Measurements from ENCODE around the gene RBMS3. TPM values are rescaled to one million over a fixed set of nuclear protein-coding genes. Genes with fewer than 3 reads are reported as not detected.

RBMS3 gene
- total RNA-seq, 1 donor from 2014 or later, result 58.5 TPM

DNA sequence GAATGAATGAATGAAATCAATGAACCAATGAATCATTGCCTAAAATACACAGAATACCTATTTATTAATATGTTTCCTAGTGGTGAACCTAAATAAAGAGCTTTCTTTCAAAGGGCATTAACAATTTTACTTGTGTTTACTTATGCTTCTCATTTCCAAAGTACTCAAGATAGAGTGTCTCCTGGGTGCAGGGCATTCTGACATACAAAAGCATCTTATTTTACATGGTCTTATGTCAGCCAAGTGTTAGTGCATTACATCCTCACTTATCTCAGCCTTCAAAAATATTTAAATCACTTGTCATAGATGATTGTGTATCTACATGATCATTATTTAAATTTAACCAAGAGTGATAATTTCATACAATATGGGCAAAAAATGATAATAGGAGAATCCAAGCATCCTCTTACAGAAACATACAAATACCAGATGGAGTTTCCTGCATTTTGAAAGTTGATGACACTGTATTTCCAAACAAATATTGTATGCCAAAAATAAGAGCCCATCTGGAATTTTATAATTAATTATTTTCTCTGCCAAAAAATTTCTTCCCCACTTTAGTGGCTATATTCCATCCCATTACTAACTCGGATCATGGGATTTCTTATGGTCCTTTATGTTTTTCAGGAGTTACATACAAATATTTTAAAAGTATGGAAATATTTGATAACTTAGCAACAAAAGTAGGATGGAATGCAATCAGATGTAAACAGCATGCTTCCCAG lies 279.0 kb downstream of the RBMS3 start:
- ATAC-seq, result no peak
- H3K4me1 ChIP-seq, result peaks cover 10% of the 10 kb centered on the region
- no peaks in the 10 kb centered on the region for H3K36me3 ChIP-seq
- no peak for DNase-seq
- TF ChIP-seq, protein P1, sequence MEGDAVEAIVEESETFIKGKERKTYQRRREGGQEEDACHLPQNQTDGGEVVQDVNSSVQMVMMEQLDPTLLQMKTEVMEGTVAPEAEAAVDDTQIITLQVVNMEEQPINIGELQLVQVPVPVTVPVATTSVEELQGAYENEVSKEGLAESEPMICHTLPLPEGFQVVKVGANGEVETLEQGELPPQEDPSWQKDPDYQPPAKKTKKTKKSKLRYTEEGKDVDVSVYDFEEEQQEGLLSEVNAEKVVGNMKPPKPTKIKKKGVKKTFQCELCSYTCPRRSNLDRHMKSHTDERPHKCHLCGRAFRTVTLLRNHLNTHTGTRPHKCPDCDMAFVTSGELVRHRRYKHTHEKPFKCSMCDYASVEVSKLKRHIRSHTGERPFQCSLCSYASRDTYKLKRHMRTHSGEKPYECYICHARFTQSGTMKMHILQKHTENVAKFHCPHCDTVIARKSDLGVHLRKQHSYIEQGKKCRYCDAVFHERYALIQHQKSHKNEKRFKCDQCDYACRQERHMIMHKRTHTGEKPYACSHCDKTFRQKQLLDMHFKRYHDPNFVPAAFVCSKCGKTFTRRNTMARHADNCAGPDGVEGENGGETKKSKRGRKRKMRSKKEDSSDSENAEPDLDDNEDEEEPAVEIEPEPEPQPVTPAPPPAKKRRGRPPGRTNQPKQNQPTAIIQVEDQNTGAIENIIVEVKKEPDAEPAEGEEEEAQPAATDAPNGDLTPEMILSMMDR (IDR thresholded peaks at IDR 0.05), result no peak
- intact Hi-C loops (cut with DNase I), result no loop called here
- no peak overlapping the region for H3K27ac ChIP-seq
- no peak overlapping the region for H3K4me3 ChIP-seq
- H3K27me3 ChIP-seq (ENCODE audit: low read depth), result no peaks in the 10 kb centered on the region
- no peaks in the 10 kb centered on the region for H3K9me3 ChIP-seq

DNA sequence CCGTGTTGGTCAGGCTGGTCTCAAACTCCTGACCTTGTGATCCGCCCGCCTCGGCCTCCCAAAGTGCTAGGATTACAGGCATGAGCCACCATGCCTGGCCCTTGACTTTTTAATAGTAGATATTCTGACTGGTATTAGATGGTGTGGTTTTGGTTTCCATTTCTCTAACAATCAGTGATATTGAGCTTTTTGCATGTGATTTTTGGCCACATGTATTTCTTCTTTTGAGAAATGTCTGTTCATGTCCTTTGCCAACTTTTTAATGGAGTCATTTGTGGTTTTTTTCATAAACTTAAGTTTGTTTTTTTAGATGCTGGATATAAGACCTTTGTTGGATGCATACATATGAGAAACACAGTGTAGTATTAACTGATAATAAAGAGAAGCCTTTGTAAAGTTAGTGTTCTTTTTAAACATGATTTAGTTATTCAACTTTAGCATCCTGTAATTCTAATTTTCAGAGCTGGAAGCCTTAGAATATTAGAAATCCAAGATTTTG lies 280.8 kb downstream of the RBMS3 start:
- no peak overlapping the region for H3K27ac ChIP-seq
- intact Hi-C loops (cut with DNase I), result no loop called here
- no peaks in the 10 kb centered on the region for H3K27me3 ChIP-seq (ENCODE audit: low read depth)
- no peak for DNase-seq
- ATAC-seq, result no peak
- no peaks in the 10 kb centered on the region for H3K9me3 ChIP-seq
- H3K4me3 ChIP-seq, result no peak overlapping the region
- peaks cover 12% of the 10 kb centered on the region for H3K4me1 ChIP-seq
- no peaks in the 10 kb centered on the region for H3K36me3 ChIP-seq
- TF ChIP-seq, protein P1 (IDR thresholded peaks at IDR 0.05), result no peak

DNA sequence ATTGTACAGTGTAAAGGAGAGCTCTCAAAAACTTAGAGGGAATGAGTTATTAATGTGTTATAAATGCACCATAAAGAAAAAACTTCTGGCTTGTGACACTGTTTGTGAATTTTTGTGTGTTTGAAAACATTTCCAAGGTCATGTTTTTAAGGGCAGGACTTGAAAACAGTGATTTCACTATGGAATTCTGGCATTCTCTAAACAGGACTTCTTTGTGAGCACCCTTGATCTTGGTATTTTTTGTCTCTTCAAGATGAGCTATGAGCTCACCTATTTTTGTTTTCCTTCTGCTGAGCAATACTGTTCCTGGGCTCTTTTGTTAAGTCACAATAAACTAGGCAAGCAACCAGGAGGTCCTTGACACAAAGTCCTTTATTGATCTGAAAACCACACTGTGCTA lies 284.4 kb downstream of the RBMS3 start:
- peaks cover 5% of the 10 kb centered on the region for H3K4me1 ChIP-seq
- no peaks in the 10 kb centered on the region for H3K9me3 ChIP-seq
- no peak overlapping the region for H3K4me3 ChIP-seq
- intact Hi-C loops (cut with DNase I), result no loop called here
- ATAC-seq (no peak), DNase-seq (no peak)
- no peaks in the 10 kb centered on the region for H3K36me3 ChIP-seq
- TF ChIP-seq, protein P1 (IDR thresholded peaks at IDR 0.05), result no peak
- no peak overlapping the region for H3K27ac ChIP-seq
- H3K27me3 ChIP-seq (ENCODE audit: low read depth), result no peaks in the 10 kb centered on the region

DNA sequence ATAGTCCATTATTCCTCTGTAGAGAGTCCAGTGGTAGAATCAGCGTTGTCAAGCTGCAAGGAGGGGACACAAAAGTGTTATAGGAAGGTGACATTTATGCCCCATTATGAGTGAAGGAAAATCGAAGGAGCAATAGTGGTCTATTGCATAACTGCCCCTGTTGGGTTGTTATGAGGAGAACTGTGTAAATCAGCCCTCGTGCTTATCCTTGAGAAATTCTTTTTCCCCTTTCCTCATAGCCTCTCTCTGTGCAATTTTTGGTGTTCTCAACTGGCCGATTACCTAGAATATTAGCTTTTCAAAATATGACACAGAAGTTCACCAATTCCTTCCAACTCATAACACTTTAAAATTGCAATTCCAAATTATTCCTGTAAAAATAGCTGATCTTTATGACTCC lies 286.6 kb downstream of the RBMS3 start:
- H3K36me3 ChIP-seq, result no peaks in the 10 kb centered on the region
- intact Hi-C loops (cut with DNase I), result no loop called here
- no peak overlapping the region for H3K27ac ChIP-seq
- no peak for ATAC-seq
- DNase-seq, result no peak
- H3K27me3 ChIP-seq (ENCODE audit: low read depth), result no peaks in the 10 kb centered on the region
- peaks cover 7% of the 10 kb centered on the region for H3K9me3 ChIP-seq
- no peak overlapping the region for H3K4me3 ChIP-seq
- H3K4me1 ChIP-seq, result peaks cover 5% of the 10 kb centered on the region
- TF ChIP-seq, protein P1 (IDR thresholded peaks at IDR 0.05), result no peak

DNA sequence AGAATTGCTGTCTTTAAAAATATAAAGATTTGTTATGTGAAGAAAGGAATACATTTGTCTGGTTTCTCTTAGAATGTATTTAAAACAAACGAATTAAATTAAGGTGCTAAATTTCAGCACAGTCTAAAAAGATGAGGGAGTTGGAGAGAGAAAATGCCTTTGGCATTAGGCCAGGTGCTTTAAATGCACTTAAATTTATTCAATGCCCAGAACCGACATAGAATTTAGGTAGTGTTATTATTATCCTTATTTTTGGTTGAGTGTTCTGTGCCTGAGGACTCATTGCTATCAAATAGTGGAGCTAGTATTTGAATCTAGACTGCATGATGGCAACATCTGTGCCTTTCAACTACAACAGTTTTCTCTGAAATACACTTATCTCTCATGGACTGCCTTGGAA lies 287.5 kb downstream of the RBMS3 start:
- intact Hi-C loops (cut with DNase I), result no loop called here
- Histone ChIP-seq H3K36me3 (no peaks in the 10 kb centered on the region), H3K27ac (no peak overlapping the region), H3K4me1 (peaks cover 5% of the 10 kb centered on the region), H3K27me3 (ENCODE audit: low read depth) (no peaks in the 10 kb centered on the region), H3K4me3 (no peak overlapping the region), H3K9me3 (peaks cover 7% of the 10 kb centered on the region)
- DNase-seq, result no peak
- TF ChIP-seq, protein P1 (IDR thresholded peaks at IDR 0.05), result no peak
- ATAC-seq, result no peak

Measured in lower lobe of right lung (tissue), 2 donors.